Cardiac atrium fibroblast (primary cell): Measurements from ENCODE around the gene GPHA2. TPM values are rescaled to one million over a fixed set of nuclear protein-coding genes. Genes with fewer than 3 reads are reported as not detected.

ENCODE experiments used
- total RNA-seq: library from RNA; depleted of rRNA; stranded (reverse); fragments of >200 nt; gene quantifications from 2 replicates; pipeline ENCODE4 v1.2.3, GENCODE V29; 2015

Gene GPHA2, protein sequence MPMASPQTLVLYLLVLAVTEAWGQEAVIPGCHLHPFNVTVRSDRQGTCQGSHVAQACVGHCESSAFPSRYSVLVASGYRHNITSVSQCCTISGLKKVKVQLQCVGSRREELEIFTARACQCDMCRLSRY
- 2.6 TPM in 1 of 2 replicates, not detected in the other for total RNA-seq

DNA sequence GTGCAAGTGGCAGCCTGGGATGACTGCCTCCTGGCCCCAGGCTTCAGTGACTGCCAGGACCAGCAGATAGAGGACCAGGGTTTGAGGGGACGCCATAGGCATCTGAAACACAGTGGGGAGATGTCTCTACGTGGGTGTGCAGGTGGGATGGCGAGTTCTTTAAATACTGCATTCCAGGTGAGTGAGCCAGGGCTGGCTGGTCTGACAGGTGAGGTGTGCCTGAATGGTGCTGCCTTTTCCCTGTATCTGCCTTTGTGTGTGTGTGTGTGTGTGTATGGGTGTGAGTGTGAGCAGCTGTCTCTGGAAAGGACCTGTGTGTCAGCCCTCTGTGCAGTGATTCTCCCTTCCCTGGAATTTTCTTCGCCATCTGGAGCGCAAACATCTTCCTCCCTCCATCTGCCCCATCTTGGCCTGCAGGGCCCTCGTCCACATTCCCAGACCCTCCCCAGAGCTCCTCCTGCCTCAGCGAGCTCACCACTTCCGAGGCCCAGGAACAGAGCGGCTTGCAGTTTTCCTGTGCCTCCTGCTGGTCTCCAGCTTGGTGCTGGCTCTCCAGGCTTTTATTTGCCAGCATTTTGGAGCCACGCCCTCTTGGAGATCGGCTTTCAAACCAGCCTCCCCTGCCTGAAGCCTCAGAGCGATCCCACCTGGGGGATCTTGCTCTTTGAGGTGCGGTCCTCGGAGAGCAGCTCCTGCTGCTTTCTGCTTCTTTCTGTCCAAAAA is at the start of gene GPHA2:
Gene GPHA2 (minus strand): TSS at position 535 of the 723 bp plus-strand sequence. CDS start 433 bp downstream, at position 102.

DNA sequence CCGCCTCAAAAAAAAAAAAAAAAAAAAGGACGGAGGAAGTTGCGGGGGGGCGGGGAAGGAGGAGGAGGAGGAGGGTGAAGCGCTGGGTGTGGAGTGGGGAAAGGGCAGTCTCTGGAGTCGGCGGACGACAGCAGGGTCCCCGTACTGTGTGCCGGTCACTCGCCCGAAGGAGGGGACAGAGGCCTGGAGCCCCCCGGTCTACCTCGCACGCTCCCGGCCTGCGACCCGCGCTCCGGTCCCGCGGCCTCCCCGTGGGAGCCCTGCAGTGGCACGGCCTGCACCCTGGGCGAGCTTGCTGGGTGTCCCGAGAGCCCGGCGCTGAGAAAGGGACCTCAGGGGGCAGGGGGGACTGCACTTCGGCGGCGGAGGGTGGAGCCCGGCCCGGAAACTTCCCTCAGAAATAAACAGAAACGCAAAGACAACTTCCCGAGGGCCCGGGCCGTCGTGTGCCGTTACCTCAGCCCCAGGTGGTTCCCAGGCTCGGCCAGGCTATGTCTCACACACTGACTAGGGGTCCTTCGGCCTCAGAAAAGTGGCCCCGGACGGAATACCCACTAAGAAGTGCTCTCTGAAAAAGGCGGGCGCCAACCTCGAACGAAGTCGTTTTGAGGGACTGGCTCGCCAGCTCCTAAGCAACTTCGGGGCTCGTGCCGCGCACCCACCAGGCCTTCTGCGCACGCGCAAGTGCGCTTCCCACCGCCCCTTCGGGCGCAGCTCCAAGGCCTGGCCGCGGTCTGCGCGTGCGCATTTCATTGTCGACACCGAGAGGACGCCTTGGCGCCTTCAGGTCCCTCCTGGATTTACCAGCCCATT is 35.9 kb upstream of the GPHA2 start, which contains the start of gene MAJIN:
Gene MAJIN (minus strand): TSS at position 688 of the 813 bp plus-strand sequence. CDS start 12,703 bp downstream, outside the sequence.

DNA sequence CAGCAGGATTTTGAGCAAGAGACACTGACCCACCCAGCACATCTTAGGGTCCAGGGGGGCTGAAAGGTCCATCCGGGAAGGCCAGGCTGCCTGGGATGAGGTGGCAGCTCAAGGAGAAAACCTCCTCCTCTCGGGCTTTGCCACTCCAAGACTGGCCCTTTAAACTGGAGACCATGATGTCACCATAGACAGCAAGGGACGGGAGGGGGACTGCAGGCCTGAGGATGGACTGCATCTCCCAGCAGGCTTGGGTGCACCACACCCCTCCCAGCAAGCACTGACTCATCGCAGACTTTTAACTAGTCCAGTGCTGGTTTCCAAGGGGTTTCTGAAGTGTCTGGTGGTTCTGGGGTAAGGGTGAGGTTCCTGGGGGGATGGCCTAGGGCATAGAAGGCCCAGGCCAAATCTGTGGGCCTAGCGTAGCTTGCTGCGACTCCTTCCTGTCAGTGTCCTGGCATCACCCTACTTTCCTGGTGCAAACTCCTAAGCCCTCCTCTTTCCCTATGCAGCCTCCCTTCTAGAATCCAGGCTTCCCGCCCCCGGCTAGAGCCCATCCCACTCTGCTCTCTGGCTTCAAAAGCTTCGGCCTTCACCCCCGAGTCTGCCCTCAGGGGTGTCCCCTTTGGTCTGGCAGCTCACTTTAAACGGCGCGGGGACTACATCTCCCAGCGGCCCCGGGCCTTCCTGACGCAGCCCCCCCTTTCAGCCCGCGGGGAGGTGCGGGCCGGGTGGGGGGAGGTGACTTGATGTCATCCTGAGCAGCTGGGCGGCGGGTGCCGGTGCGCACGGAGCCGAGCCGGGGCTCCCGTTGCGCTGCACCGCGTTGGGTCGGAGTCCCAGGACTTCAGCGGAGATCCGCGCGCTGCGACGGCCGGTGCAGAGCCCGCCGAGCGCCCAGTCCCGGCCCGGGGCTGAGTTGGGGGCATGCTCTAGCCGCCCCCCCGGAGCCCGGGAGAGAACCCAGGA is 11.5 kb downstream of the GPHA2 start, which contains the start of gene PPP2R5B:
Gene PPP2R5B (plus strand): TSS at position 746 of the 966 bp plus-strand sequence. CDS start 1,046 bp downstream, outside the sequence.

DNA sequence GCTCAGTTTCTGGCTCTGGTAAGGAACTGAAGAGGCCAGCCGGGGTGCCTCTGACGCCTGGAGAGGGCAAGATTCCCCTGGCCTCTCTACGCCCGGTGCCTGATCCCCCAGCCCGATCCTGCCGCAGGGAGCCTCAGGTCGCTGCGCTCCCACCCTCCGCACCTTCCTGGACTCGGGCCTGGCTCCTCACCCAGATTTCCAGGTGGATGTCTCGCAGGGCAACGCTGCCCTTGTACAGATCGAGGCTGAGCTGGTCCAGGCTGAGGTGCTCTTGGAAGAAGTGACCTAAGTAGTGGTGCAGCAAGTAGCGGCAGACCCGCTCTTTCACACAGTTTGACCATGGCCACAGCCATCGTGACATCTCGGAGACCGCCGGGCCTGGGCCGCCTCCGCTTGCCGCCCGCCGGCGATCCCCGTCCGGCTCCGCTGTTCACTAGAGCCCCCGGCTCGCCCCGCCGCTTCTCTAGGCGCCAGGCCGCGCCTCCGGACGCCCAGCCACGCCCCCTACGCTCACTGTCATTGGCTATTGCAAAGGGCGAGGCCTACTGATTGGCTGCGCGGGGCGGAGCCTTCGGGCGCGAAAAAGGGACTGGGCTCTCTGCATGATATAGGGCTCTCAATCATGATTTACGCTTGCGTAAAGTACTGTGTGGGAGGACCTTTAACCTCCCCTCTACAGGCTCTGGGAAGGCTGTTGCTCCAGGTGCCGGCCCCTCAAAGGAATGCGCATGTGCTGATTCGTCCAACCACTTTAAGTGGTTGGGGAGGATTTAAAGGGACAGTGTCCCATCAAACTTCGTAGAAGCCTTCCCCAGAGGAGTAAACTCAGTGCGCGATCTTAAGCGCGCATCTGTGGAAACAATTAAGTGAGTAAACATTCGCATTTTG is 18.7 kb downstream of the GPHA2 start, which contains the start of gene ATG2A:
Gene ATG2A (minus strand): TSS at position 435 of the 888 bp plus-strand sequence. CDS start 74 bp downstream, at position 361.

Other genes with a start within 250 kb of the GPHA2 start
- 0.18 and 2.9 TPM in 2 replicates for gene NRXN2, start 212.7 kb downstream of the GPHA2 start, total RNA-seq
- 3.4 and 5.6 TPM in 2 replicates for gene RASGRP2, start 191.8 kb downstream of the GPHA2 start, total RNA-seq
- gene PYGM, start 175.9 kb downstream of the GPHA2 start, total RNA-seq, result 5.8 and 9.7 TPM in 2 replicates
- gene SF1, start 157.4 kb downstream of the GPHA2 start, total RNA-seq, result 130 and 140 TPM in 2 replicates
- 12.1 and 13.3 TPM in 2 replicates for gene MAP4K2, start 132.7 kb downstream of the GPHA2 start, total RNA-seq
- gene MEN1, start 125.3 kb downstream of the GPHA2 start, total RNA-seq, result 16.0 and 19.5 TPM in 2 replicates
- gene CDC42BPG, start 91.2 kb downstream of the GPHA2 start, total RNA-seq, result under 0.01 TPM in 1 of 2 replicates, not detected in the other
- gene EHD1, start 57.3 kb downstream of the GPHA2 start, total RNA-seq, result 63.7 and 84.1 TPM in 2 replicates
- 13.2 and 18.1 TPM in 2 replicates for gene ATG2A, start 18.7 kb downstream of the GPHA2 start, total RNA-seq
- gene PPP2R5B, start 11.2 kb downstream of the GPHA2 start, total RNA-seq, result 24.9 and 27.9 TPM in 2 replicates
- gene MAJIN, start 36.2 kb upstream of the GPHA2 start, total RNA-seq, result not detected in 2 replicates
- 0.16 TPM in 1 of 2 replicates, not detected in the other for gene BATF2, start 61.1 kb upstream of the GPHA2 start, total RNA-seq
- 97.5 and 157 TPM in 2 replicates for gene ARL2, start 78.3 kb upstream of the GPHA2 start, total RNA-seq
- gene SNX15, start 91.5 kb upstream of the GPHA2 start, total RNA-seq, result 10.0 and 12.8 TPM in 2 replicates
- gene SAC3D1, start 105.3 kb upstream of the GPHA2 start, total RNA-seq, result 10.4 and 10.5 TPM in 2 replicates
- 19.1 and 24.6 TPM in 2 replicates for gene NAALADL1, start 122.7 kb upstream of the GPHA2 start, total RNA-seq
- 5.8 and 15.9 TPM in 2 replicates for gene CDCA5, start 148.1 kb upstream of the GPHA2 start, total RNA-seq
- gene ZFPL1, start 148.3 kb upstream of the GPHA2 start, total RNA-seq, result 52.3 and 67.3 TPM in 2 replicates
- gene VPS51, start 160.3 kb upstream of the GPHA2 start, total RNA-seq, result 231 and 236 TPM in 2 replicates
- 10.2 and 29.6 TPM in 2 replicates for gene TM7SF2, start 176.0 kb upstream of the GPHA2 start, total RNA-seq
- 10.1 and 13.8 TPM in 2 replicates for gene ZNHIT2, start 181.8 kb upstream of the GPHA2 start, total RNA-seq
- 367 and 443 TPM in 2 replicates for gene FAU, start 186.2 kb upstream of the GPHA2 start, total RNA-seq
- 35.7 and 41.5 TPM in 2 replicates for gene MRPL49, start 186.4 kb upstream of the GPHA2 start, total RNA-seq
- 37.7 and 49.2 TPM in 2 replicates for gene SYVN1, start 198.6 kb upstream of the GPHA2 start, total RNA-seq
- not detected in 2 replicates for gene SPDYC, start 234.3 kb upstream of the GPHA2 start, total RNA-seq
- gene CAPN1, start 246.0 kb upstream of the GPHA2 start, total RNA-seq, result 134 and 170 TPM in 2 replicates